OCI-LY1 (cell line): ENCODE data around the gene ARL8B.

Source experiments
- EZH2 ChIP-seq: fragments of 200-600 bp; sonication (generic), shearing (Covaris generic); IDR thresholded peaks from 2 replicates; pipeline ENCODE4 v1.8.0; 2017; ENCODE audit warnings: borderline replicate concordance, mixed run types, mild to moderate bottlenecking, antibody characterized with exemption, low read length, moderate library complexity, mixed read lengths
- TF ChIP-seq, protein P1 (sequence below): fragments of 200-600 bp; sonication (generic), shearing (Covaris generic); IDR thresholded peaks from 2 replicates; pipeline ENCODE4 v1.5.1; 2017; ENCODE audit warnings: mild to moderate bottlenecking, antibody characterized with exemption, low read length, moderate library complexity, mixed read lengths

GRCh38 chr3:5110337-5110736, 11.8 kb upstream of the ARL8B start:
- TF ChIP-seq, protein P1, sequence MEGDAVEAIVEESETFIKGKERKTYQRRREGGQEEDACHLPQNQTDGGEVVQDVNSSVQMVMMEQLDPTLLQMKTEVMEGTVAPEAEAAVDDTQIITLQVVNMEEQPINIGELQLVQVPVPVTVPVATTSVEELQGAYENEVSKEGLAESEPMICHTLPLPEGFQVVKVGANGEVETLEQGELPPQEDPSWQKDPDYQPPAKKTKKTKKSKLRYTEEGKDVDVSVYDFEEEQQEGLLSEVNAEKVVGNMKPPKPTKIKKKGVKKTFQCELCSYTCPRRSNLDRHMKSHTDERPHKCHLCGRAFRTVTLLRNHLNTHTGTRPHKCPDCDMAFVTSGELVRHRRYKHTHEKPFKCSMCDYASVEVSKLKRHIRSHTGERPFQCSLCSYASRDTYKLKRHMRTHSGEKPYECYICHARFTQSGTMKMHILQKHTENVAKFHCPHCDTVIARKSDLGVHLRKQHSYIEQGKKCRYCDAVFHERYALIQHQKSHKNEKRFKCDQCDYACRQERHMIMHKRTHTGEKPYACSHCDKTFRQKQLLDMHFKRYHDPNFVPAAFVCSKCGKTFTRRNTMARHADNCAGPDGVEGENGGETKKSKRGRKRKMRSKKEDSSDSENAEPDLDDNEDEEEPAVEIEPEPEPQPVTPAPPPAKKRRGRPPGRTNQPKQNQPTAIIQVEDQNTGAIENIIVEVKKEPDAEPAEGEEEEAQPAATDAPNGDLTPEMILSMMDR: no peak
- no peak for TF ChIP-seq EZH2
